ENCODE measurements around the gene UNC119. TPM values are rescaled to one million over a fixed set of nuclear protein-coding genes. Genes with fewer than 3 reads are reported as not detected.

The UNC119 gene
- polyA plus RNA-seq, 3 donors = 77.5 to 189 (median 80.2) TPM

- Histone ChIP-seq H3K79me2 (ENCODE audit: insufficient read depth, low read length) (no peaks in the 10 kb centered on the region), H3K4me1 (ENCODE audit: control insufficient read depth in 1 of 2, insufficient read depth in 2 of 2, low read length in 2 of 2) (peaks cover 11 to 13% of the 10 kb centered on the region in 2 donors), H3K4me3 (replicated peaks in 1 of 3; ENCODE audit: low read depth in 2 of 3, low read length in 3 of 3) (no peak overlapping the region), H3K27me3 (ENCODE audit: control insufficient read depth in 2 of 2, insufficient read depth in 2 of 2, low read length in 2 of 2) (no peaks in the 10 kb centered on the region), H3K9me3 (replicated peaks in 1 of 2; ENCODE audit: control insufficient read depth in 1 of 2, insufficient read depth in 1 of 2, low read length in 2 of 2) (no peaks in the 10 kb centered on the region), H4K20me1 (ENCODE audit: insufficient read depth, low read length) (no peaks in the 10 kb centered on the region), H3K36me3 (replicated peaks in 1 of 2; ENCODE audit: control insufficient read depth in 1 of 2, insufficient read depth in 2 of 2, low read length in 2 of 2) (no peaks in the 10 kb centered on the region), H2AFZ (ENCODE audit: insufficient read depth, low read depth, low read length, poor library complexity, severe bottlenecking) (no peak overlapping the region), H3K27ac (ENCODE audit: low read depth in 1 of 2, low read length in 2 of 2) (no peak overlapping the region), H3K9ac (ENCODE audit: insufficient read depth, low read length, poor library complexity, severe bottlenecking) (no peak overlapping the region), H3K4me2 (replicated peaks; ENCODE audit: extremely low read depth, low read length, poor library complexity, severe bottlenecking) (no peak overlapping the region)
- no peak for DNase-seq
- TF ChIP-seq, protein P1, sequence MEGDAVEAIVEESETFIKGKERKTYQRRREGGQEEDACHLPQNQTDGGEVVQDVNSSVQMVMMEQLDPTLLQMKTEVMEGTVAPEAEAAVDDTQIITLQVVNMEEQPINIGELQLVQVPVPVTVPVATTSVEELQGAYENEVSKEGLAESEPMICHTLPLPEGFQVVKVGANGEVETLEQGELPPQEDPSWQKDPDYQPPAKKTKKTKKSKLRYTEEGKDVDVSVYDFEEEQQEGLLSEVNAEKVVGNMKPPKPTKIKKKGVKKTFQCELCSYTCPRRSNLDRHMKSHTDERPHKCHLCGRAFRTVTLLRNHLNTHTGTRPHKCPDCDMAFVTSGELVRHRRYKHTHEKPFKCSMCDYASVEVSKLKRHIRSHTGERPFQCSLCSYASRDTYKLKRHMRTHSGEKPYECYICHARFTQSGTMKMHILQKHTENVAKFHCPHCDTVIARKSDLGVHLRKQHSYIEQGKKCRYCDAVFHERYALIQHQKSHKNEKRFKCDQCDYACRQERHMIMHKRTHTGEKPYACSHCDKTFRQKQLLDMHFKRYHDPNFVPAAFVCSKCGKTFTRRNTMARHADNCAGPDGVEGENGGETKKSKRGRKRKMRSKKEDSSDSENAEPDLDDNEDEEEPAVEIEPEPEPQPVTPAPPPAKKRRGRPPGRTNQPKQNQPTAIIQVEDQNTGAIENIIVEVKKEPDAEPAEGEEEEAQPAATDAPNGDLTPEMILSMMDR (IDR thresholded peaks at IDR 0.05) = no peak
- Mint-ChIP-seq H3K27me3 (ENCODE audit: low read depth in 3 of 3) (peaks cover 0 to 14% (median 6%) of the 10 kb centered on the region in 3 donors), H3K36me3 (no peaks in the 10 kb centered on the region), H3K4me3 (no peak overlapping the region), H3K9me3 (peaks cover 0 to 9% (median 2%) of the 10 kb centered on the region in 7 donors), H3K27ac (no peak overlapping the region), H3K4me1 (peaks cover 12% of the 10 kb centered on the region)
- 100% methylated on average over 1 of the region's 3 CpGs for WGBS (ENCODE audit: insufficient coverage)
- intact Hi-C loops (cut with micrococcal nuclease) = no loop called here
Measured at GRCh38 chr17:28511858-28512461, 40.5 kb downstream of the UNC119 start.

DNA sequence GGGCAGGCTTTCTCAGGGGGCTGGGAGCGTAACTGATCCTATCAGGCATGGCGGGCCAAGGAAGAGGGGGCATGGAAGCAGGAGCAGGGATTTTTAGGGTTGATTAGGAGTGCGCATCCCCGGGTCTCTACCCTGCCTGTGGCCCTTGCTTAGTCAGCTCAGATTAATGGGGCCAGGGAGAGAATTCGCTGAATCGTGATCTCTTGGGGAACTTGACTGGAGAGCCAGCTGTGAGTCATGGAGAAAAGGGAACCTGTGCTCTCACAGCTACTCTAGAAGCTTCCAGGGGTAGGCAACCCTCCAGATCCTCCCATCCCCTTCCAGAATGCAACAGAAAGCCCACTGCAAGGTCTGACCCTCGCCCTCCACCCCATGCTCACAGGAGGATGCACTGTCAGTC, 42.6 kb downstream of the UNC119 start:
- Histone ChIP-seq H3K27ac (ENCODE audit: low read depth in 1 of 2, low read length in 2 of 2) (no peak overlapping the region), H2AFZ (ENCODE audit: insufficient read depth, low read depth, low read length, poor library complexity, severe bottlenecking) (no peak overlapping the region), H3K4me2 (replicated peaks; ENCODE audit: extremely low read depth, low read length, poor library complexity, severe bottlenecking) (no peak overlapping the region), H4K20me1 (ENCODE audit: insufficient read depth, low read length) (no peaks in the 10 kb centered on the region), H3K9me3 (replicated peaks in 1 of 2; ENCODE audit: control insufficient read depth in 1 of 2, insufficient read depth in 1 of 2, low read length in 2 of 2) (no peaks in the 10 kb centered on the region), H3K79me2 (ENCODE audit: insufficient read depth, low read length) (no peaks in the 10 kb centered on the region), H3K4me3 (replicated peaks in 1 of 3; ENCODE audit: low read depth in 2 of 3, low read length in 3 of 3) (no peak overlapping the region), H3K36me3 (replicated peaks in 1 of 2; ENCODE audit: control insufficient read depth in 1 of 2, insufficient read depth in 2 of 2, low read length in 2 of 2) (no peaks in the 10 kb centered on the region), H3K27me3 (ENCODE audit: control insufficient read depth in 2 of 2, insufficient read depth in 2 of 2, low read length in 2 of 2) (no peaks in the 10 kb centered on the region), H3K9ac (ENCODE audit: insufficient read depth, low read length, poor library complexity, severe bottlenecking) (no peak overlapping the region), H3K4me1 (ENCODE audit: control insufficient read depth in 1 of 2, insufficient read depth in 2 of 2, low read length in 2 of 2) (peaks cover 11 to 13% of the 10 kb centered on the region in 2 donors)
- Mint-ChIP-seq H3K36me3 (no peaks in the 10 kb centered on the region), H3K27ac (peak overlapping the region in 3 of 7 donors; percentile 1 to 22 (median 11)), H3K4me1 (peaks cover 12% of the 10 kb centered on the region), H3K9me3 (peaks cover 0 to 1% (median 0%) of the 10 kb centered on the region in 7 donors), H3K27me3 (ENCODE audit: low read depth in 3 of 3) (peaks cover 2 to 16% (median 6%) of the 10 kb centered on the region in 3 donors), H3K4me3 (peak overlapping the region in 1 of 2 donors; percentile 12)
- peak; percentile 59 to 79 (median 68) for DNase-seq
- intact Hi-C loops (cut with micrococcal nuclease) = no loop called here
- TF ChIP-seq, protein P1 (IDR thresholded peaks at IDR 0.05) = no peak
- WGBS (ENCODE audit: insufficient coverage) = 45% methylated on average over 7 of the region's 7 CpGs

Data from CD14-positive monocyte (primary cell).